Activated naive CD8-positive, alpha-beta T cell treated with anti-CD3 and anti-CD28 coated beads, Interleukin-2, amount 50 U/mL, for 16 hours (primary cell): ENCODE results near the gene RAB3IP.
"Not testable (repeated sequence)": the region's sequence is repeated elsewhere in the genome, so short reads cannot be mapped to it uniquely, and the experiment has no call there.

ENCODE experiments used
- DNase-seq: peaks from one replicate; pipeline ENCODE4 v3.0.0-alpha.2; 2020; ENCODE audit warnings: low read depth, low spot score

The RAB3IP gene

DNA sequence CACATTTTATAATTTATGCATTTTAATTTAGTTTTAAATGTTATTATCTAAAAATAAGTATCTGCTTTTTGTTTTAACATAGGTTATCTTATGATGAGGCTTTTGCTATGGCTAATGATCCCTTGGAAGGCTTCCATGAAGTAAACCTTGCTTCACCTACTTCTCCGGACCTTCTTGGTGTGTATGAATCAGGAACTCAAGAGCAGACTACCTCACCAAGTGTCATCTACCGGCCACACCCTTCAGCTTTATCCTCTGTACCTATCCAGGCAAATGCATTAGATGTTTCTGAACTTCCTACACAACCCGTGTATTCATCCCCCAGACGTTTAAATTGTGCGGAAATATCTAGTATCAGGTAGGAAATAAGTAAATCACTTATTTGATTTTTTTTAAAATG lies 16.6 kb downstream of the RAB3IP start:
- DNase-seq: no peak

DNA sequence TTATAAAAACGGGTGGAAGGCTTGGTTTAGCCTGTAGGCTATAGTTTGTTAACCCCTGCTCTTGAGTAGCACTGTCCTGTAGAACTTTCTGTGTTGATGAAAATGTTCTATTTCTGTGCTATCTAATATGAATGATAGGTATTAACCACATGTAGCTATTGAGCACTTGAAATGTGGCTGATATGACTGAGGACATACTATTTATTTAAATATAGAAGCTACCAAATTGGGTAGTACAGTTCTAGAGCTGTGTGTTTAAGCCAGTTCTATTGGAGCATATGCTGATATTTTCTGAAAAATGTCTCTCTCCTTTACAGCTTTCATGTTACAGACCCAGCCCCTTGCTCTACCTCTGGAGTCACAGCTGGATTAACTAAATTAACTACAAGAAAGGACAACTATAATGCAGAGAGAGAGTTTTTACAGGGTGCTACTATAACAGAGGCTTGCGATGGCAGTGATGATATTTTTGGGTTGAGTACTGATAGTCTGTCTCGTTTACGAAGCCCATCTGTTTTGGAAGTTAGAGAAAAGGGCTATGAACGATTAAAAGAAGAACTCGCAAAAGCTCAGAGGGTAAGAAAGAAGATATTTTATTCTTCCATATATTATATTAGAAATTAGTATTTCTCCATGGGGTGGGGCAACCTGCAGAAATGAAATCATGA lies 17.6 kb downstream of the RAB3IP start:
- no peak for DNase-seq

GRCh38 chr12:69758105-69758504 lies 19.4 kb downstream of the RAB3IP start:
- no peak for DNase-seq

DNA sequence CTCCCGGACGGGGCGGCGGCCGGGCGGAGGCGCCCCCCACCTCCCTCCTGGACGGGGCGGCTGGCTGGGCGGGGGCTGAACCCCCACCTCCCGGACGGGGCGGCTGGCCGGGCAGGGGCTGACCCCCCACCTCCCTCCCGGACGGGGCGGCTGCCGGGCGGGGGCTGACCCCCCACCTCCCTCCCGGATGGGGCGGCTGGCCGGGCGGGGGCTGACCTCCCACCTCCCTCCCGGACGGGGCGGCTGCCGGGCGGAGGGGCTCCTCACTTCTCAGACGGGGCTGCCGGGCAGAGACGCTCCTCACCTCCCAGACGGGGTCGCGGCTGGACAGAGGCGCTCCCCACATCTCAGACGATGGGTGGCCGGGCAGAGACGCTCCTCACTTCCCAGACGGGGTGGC lies 20.9 kb downstream of the RAB3IP start:
- DNase-seq: not testable (repeated sequence)

DNA sequence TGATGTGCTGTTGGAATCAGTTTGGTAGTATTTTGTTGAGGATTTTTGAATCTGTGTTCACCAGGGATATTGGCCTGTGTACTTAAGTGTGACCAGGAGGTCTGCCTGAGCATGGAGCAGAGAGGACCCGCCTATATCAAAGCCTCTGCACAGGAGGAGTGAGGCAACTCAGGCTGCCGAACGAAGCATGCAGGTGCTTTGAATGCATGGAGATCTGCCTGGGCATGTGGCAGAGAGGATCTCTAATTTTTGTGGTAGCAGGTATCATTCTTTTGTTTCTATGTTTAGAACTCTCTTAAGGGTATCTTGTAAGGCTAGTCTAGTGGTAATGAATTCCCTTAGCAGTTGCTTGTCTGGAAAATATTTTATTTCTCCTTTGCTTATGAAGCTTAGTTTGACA lies 26.9 kb downstream of the RAB3IP start:
- no peak for DNase-seq

DNA sequence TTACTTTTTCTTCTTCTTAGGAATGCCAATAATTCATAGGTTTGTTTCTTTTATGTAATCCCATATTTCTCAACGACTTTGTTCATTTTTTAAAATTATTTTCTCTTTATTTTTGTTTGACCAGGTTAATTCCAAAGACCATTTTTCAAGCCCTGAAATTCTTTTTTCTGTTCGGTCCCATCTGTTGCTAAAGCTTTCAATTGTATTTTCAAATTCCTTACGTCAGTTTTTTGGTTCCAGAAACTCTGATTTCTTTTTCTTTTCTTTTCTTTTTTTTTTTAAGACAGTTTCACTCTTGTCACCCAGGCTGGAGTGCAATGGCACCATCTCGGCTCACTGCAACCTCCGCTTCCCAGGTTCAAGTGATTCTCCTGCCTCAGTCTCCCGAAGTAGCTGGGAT lies 27.6 kb downstream of the RAB3IP start:
- no peak for DNase-seq

DNA sequence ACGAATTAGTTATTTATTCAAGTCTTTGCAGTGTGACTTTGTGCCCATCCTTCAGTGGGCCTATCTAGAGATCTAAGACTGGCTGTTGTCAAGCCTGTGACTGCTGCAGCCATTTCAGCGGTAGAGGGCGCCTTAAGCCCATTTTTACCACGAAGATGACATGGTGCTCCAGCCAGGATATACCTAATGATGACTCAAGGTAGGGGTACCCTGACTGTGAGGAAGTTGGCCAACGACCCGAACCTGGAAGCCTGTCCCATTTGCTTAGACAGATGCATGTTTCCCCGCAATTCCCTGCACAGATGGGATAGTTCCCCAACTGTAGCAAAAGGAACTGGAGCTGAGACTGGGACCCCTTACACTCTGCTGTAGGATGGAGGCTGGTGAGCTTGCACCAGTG lies 41.3 kb downstream of the RAB3IP start:
- no peak for DNase-seq

GRCh38 chr12:69783365-69783764 lies 44.7 kb downstream of the RAB3IP start:
- DNase-seq: no peak

- DNase-seq: no peak
Measured at GRCh38 chr12:69789351-69789750, 50.7 kb downstream of the RAB3IP start.

DNA sequence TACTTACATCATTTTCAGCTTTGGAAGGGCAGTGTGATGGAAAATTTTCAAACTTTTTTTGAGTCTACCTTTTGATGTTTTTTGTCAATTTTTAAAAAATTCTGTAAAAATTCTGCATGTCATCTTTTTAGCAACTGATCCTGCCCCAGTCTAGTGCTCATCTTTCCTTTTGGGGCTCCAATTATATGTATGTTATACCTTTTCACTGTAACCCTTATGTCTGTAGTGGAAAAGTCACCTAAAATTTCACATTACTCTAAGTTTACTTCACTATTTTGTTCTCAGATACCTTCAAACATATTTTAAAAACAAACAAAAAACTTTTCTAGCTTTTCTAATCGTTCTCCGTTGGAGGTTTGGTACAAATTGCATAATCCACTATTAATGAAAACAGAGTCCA lies 53.9 kb downstream of the RAB3IP start:
- no peak for DNase-seq

- DNase-seq: not testable (repeated sequence)
Measured at GRCh38 chr12:69807101-69807897, 68.6 kb downstream of the RAB3IP start.

DNA sequence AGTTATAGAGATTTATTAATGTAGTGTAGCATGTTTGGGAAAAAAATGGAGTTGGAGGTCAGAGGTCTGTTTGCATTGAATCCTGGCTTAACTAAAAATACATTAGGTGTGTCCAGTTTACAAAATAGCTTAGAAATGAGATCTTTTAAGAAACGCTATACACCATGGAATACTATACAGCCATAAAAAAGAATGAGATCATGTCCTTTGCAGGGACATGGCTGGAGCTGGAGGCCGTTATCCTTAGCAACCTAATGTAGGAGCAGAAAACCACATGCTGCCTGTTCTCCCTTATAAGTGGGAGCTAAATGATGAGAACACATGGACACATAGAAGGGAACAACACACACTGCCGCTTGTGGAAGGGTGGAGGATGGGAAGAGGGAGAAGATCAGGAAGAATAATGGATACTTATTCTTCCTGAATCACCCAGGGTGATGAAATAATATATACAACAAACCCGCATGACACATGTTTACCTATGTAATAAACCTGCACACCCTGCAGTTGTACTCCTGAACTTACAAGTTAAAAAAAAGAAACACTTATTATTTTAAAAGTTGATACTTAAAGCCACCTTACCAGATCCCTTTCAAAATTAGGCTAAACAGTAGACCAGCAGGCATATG lies 72.3 kb downstream of the RAB3IP start:
- DNase-seq: no peak

DNA sequence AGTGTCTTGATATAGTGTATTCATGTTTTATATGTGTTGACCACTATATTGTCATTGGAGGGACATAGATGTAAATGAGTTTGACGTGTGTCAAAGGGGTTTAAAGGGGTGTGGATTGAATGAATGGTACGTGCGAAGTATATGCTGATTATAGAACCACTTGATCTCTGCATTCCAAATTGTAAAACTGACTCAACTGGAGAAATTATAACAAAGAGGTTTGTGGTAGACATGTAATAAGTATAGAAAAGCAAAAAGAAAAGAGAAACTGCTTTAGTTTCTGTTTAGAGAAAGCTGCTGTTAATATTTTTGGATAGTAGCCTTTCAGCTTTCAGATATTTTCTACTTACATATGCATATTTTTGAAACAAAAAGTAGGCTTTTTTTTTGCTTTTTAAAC lies 77.4 kb downstream of the RAB3IP start:
- DNase-seq: no peak

DNA sequence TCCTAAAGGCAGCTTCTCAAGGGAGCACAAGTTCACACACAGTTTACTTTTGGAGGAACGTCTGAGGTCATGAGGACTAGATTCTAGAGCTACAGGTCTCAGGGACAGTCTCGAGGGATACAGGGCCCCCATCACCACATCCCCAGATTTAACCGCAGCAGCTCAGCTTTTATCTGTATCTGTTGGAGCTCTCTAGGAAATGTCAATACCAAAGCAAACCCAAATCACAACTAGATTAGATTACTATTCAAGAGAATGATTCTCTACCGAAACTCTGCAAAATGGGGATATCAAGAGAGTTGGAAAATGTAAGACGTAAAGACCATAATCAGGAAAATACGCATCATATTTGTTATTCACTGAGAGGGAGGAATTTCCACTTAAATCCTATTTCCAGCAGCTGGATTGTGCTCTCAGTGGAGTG lies 82.4 kb downstream of the RAB3IP start:
- DNase-seq: no peak

GRCh38 chr12:69821456-69822159 lies 82.9 kb downstream of the RAB3IP start:
- DNase-seq: no peak

DNA sequence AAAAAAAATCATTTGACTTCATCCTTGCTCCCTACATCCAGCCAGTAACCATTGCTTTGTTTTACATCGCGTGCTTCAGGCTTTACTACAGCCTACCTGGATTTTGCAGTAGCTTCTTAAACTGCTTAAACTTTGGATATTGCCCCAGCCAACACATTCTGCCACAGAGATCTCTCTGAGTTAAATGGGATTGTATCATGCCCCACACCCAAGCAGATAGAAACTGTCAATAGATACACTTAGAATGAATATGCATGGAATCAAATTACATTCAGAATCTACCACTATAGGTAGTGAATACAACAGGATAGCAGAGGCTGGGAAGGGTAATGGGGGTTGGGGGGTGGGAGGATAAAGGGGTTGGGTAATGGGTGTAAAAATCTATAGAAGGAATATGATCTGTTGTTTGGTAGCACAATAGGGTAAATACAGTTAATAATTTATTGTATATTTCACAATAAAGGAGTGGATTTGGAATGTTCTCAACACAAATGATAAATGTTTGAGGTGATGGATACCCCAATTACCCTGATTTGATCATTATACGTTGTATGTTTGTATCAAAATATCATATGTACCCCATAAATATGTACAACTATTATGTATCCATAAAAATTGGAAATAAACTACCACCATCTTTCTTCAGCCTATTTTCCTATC lies 83.7 kb downstream of the RAB3IP start:
- no peak for DNase-seq

GRCh38 chr12:69824028-69824427 lies 85.4 kb downstream of the RAB3IP start:
- DNase-seq: no peak

GRCh38 chr12:69824966-69825560 lies 86.4 kb downstream of the RAB3IP start, which contains the start of gene MYRFL:
TSS of gene MYRFL (plus strand) at chr12:69825227. CDS start at chr12:69825518, 291 bp downstream.
- DNase-seq: no peak

- DNase-seq: no peak
Measured at GRCh38 chr12:69828897-69829296, 90.2 kb downstream of the RAB3IP start.

GRCh38 chr12:69833696-69834095 lies 95.0 kb downstream of the RAB3IP start:
- no peak for DNase-seq

DNA sequence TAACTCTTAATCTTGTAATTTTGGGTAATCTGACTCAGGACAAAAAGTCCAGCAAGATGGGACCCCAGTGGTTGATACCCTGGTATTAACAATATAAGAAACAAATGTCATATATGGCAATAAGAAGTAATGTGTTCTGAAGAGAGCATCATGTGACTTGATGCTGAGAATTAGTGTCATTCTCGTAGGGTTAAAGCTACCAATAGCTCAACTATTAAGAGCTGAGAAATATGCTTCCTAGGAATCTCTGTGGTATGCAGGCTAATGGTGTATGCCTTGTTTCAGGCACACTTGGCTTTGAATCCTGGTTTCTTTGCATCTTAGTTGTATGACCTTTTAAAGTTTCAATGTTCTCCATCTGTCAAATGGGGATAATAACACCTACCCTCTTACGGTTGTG lies 95.5 kb downstream of the RAB3IP start:
- DNase-seq: no peak
